KMS-11 (cell line): Measurements from ENCODE around the gene COG6.

ENCODE experiments used
- H2AFZ ChIP-seq: fragments of 200-600 bp; sonication (generic); 2 replicates; pipeline ENCODE4 v1.6.1; 2016; ENCODE audit warnings: antibody characterized with exemption, mixed run types, low read depth
- H3K27ac ChIP-seq: fragments of 200-600 bp; sonication (generic); 2 replicates; pipeline ENCODE4 v1.6.1; 2016; ENCODE audit warnings: mild to moderate bottlenecking, mixed run types
- H3K27me3 ChIP-seq: fragments of 200-600 bp; sonication (generic); 2 replicates; pipeline ENCODE4 v1.6.1; 2017; ENCODE audit warnings: mild to moderate bottlenecking, low read depth, mixed run types, moderate library complexity; ENCODE audit not compliant: insufficient read depth
- H3K36me3 ChIP-seq: fragments of 200-600 bp; sonication (generic); 2 replicates; pipeline ENCODE4 v1.6.1; 2017; ENCODE audit warnings: mild to moderate bottlenecking, mixed run types; ENCODE audit not compliant: insufficient read depth
- H3K4me1 ChIP-seq: fragments of 200-600 bp; sonication (generic); 2 replicates; pipeline ENCODE4 v1.6.1; 2016; ENCODE audit warnings: mild to moderate bottlenecking, low read depth, mixed run types; ENCODE audit not compliant: poor library complexity, severe bottlenecking
- H3K4me2 ChIP-seq: fragments of 200-600 bp; sonication (generic); 2 replicates; pipeline ENCODE4 v1.7.0; 2016; ENCODE audit warnings: mild to moderate bottlenecking, mixed run types
- H3K4me3 ChIP-seq: fragments of 200-600 bp; sonication (generic); IDR thresholded peaks from 2 replicates; pipeline ENCODE4 v1.6.1; 2017; ENCODE audit warnings: low read depth, low read length, mixed read lengths; ENCODE audit not compliant: insufficient read depth
- H3K79me2 ChIP-seq: fragments of 200-600 bp; sonication (generic); 2 replicates; pipeline ENCODE4 v1.6.1; 2016; ENCODE audit warnings: low read depth, mixed run types; ENCODE audit not compliant: insufficient read depth
- H3K9ac ChIP-seq: fragments of 200-600 bp; sonication (generic); 2 replicates; pipeline ENCODE4 v1.6.1; 2016; ENCODE audit warnings: mild to moderate bottlenecking, mixed run types
- H4K20me1 ChIP-seq: fragments of 200-600 bp; sonication (generic); 2 replicates; pipeline ENCODE4 v1.6.1; 2016; ENCODE audit warnings: mild to moderate bottlenecking, mixed run types; ENCODE audit not compliant: insufficient read depth
- CTCF ChIP-seq: fragments of 200-600 bp; sonication (generic); conservative IDR thresholded peaks from 2 replicates; pipeline ENCODE4 v1.6.1; 2017; ENCODE audit warnings: low read depth, mild to moderate bottlenecking, antibody characterized with exemption, low read length, moderate library complexity, mixed read lengths

The COG6 gene

DNA sequence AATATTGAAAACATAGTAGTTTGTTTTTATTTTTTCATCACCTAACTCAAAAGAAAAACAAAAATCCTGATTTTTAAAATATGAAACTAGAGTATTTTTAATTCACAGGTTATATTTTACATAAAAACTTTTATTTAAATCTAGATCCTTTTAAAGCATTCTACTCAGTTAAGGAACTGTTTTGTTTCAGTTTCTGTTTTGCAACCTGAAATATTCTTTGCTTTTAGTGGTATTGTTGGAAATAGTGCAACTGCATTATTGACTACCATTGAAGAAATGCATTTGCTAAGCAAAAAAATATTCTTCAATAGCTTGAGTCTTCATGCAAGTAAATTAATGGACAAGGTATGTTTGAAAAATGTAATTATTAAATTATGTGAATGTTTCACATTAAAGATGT lies 43.8 kb downstream of the COG6 start:
- no peaks in the 10 kb centered on the region for H4K20me1 ChIP-seq
- TF ChIP-seq CTCF: no peak
- no peak overlapping the region for H3K9ac ChIP-seq
- H3K79me2 ChIP-seq: no peaks in the 10 kb centered on the region
- H3K4me2 ChIP-seq: peak overlapping the region; percentile 33
- H2AFZ ChIP-seq: no peak overlapping the region; the same call in 1 of the 2 replicates
- H3K4me1 ChIP-seq: peaks cover 12% of the 10 kb centered on the region
- H3K27me3 ChIP-seq: no peaks in the 10 kb centered on the region
- H3K27ac ChIP-seq: no peak overlapping the region
- H3K36me3 ChIP-seq: no peaks in the 10 kb centered on the region
- H3K4me3 ChIP-seq: no peak overlapping the region

DNA sequence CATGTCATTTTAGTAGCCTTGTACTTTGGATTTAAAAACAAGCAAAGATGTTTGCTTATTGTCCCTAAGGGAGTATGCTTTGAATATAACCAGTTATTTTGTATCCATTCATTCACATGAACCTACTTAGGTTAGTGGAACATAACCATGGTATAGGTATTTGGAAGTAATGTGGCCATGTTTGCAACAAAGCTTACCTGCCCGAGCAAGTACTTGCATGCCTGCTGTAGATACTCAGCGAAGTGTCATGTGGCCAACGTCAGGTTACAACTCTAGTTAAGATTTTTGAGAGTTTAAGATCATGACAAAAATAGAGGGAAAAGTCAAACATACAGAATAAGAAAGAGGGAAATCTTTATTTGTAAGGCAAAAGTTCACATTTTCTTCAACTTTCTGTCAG lies 57.2 kb downstream of the COG6 start:
- H3K9ac ChIP-seq: no peak overlapping the region
- H3K4me2 ChIP-seq: no peak overlapping the region
- H3K27ac ChIP-seq: no peak overlapping the region
- no peak overlapping the region for H3K4me3 ChIP-seq
- H3K36me3 ChIP-seq: no peaks in the 10 kb centered on the region; the same call in 1 of the 2 replicates
- H3K4me1 ChIP-seq: no peaks in the 10 kb centered on the region
- no peak for TF ChIP-seq CTCF
- no peak overlapping the region for H2AFZ ChIP-seq
- H3K79me2 ChIP-seq: no peaks in the 10 kb centered on the region
- H4K20me1 ChIP-seq: no peaks in the 10 kb centered on the region
- H3K27me3 ChIP-seq: no peaks in the 10 kb centered on the region

- TF ChIP-seq CTCF: no peak
- Histone ChIP-seq H3K27me3 (no peaks in the 10 kb centered on the region), H3K4me1 (no peaks in the 10 kb centered on the region), H4K20me1 (no peaks in the 10 kb centered on the region), H3K9ac (no peak overlapping the region), H2AFZ (no peak overlapping the region), H3K79me2 (no peaks in the 10 kb centered on the region), H3K27ac (no peak overlapping the region), H3K36me3 (no peaks in the 10 kb centered on the region), H3K4me3 (no peak overlapping the region), H3K4me2 (no peak overlapping the region)
These were observed 73.7 kb downstream of the COG6 start for GRCh38 chr13:39729156-39729555.

GRCh38 chr13:39734952-39735351 lies 79.5 kb downstream of the COG6 start:
- no peaks in the 10 kb centered on the region for H3K4me1 ChIP-seq
- no peak for TF ChIP-seq CTCF
- H3K27ac ChIP-seq: no peak overlapping the region
- H4K20me1 ChIP-seq: no peaks in the 10 kb centered on the region
- H3K9ac ChIP-seq: no peak overlapping the region
- H3K4me3 ChIP-seq: no peak overlapping the region
- no peaks in the 10 kb centered on the region for H3K36me3 ChIP-seq
- no peaks in the 10 kb centered on the region for H3K27me3 ChIP-seq
- H3K79me2 ChIP-seq: no peaks in the 10 kb centered on the region
- no peak overlapping the region for H2AFZ ChIP-seq
- no peak overlapping the region for H3K4me2 ChIP-seq

- H3K27me3 ChIP-seq: no peaks in the 10 kb centered on the region
- no peak overlapping the region for H3K4me2 ChIP-seq
- no peaks in the 10 kb centered on the region for H3K4me1 ChIP-seq
These were observed 81.6 kb downstream of the COG6 start for GRCh38 chr13:39737047-39737446.

More at GRCh38 chr13:39737047-39737446, 81.6 kb downstream of the COG6 start:
- no peak for TF ChIP-seq CTCF
- Histone ChIP-seq H3K79me2 (no peaks in the 10 kb centered on the region), H2AFZ (no peak overlapping the region), H3K9ac (no peak overlapping the region), H3K36me3 (no peaks in the 10 kb centered on the region), H3K4me3 (no peak overlapping the region), H4K20me1 (no peaks in the 10 kb centered on the region), H3K27ac (no peak overlapping the region)
